GM18861 (cell line): ENCODE results near the gene ZBTB47.

Source experiments
- ATAC-seq: cut with Tn5 transposase; IDR thresholded peaks from one replicate; pipeline ENCODE4 v1.9.1; 2021; ENCODE audit not compliant: unreplicated experiment

The ZBTB47 gene

GRCh38 chr3:42698216-42698910 lies 44.9 kb downstream of the ZBTB47 start:
- no peak for ATAC-seq

- no peak for ATAC-seq
Observed at GRCh38 chr3:42698911-42699230, 45.4 kb downstream of the ZBTB47 start.

GRCh38 chr3:42699511-42699971 lies 46.0 kb downstream of the ZBTB47 start:
- no peak for ATAC-seq

GRCh38 chr3:42700366-42701288 lies 47.1 kb downstream of the ZBTB47 start:
- no peak for ATAC-seq

GRCh38 chr3:42701371-42702065 lies 48.0 kb downstream of the ZBTB47 start:
- ATAC-seq: no peak

- ATAC-seq: no peak
Observed at GRCh38 chr3:42702066-42702951, 48.8 kb downstream of the ZBTB47 start, which contains the start of gene HHATL. Gene HHATL (minus strand): TSS chr3:42702798. CDS start chr3:42700826, 1,972 bp downstream.

- no peak for ATAC-seq
Observed at GRCh38 chr3:42702982-42703694, 49.6 kb downstream of the ZBTB47 start.

GRCh38 chr3:42703695-42704025 lies 50.2 kb downstream of the ZBTB47 start:
- no peak for ATAC-seq

GRCh38 chr3:42704136-42704841 lies 50.8 kb downstream of the ZBTB47 start:
- ATAC-seq: no peak

- ATAC-seq: no peak
Observed at GRCh38 chr3:42705058-42705767, 51.7 kb downstream of the ZBTB47 start.

- ATAC-seq: no peak
Observed at GRCh38 chr3:42705962-42706585, 52.6 kb downstream of the ZBTB47 start.

- no peak for ATAC-seq
Observed at GRCh38 chr3:42706721-42707619, 53.5 kb downstream of the ZBTB47 start.

GRCh38 chr3:42707620-42708355 lies 54.3 kb downstream of the ZBTB47 start:
- ATAC-seq: no peak

GRCh38 chr3:42708611-42709151 lies 55.2 kb downstream of the ZBTB47 start:
- no peak for ATAC-seq

- no peak for ATAC-seq
Observed at GRCh38 chr3:42709621-42710020, 56.1 kb downstream of the ZBTB47 start.

- ATAC-seq: no peak
Observed at GRCh38 chr3:42710323-42711021, 57.0 kb downstream of the ZBTB47 start.
